GM23248 (cell line): ENCODE measurements around the gene CLDN7.

Experiments
- EZH2 ChIP-seq: fragments of 200-600 bp; sonication (generic); IDR thresholded peaks from 2 replicates; pipeline ENCODE4 v1.6.1; 2018; ENCODE audit warnings: antibody characterized with exemption, mild to moderate bottlenecking; ENCODE audit not compliant: insufficient read depth, poor library complexity, severe bottlenecking
- EZH2phosphoT487 ChIP-seq: fragments of 200-600 bp; sonication (generic); IDR thresholded peaks from 2 replicates; pipeline ENCODE4 v1.6.1; 2018; ENCODE audit warnings: antibody characterized with exemption, moderate library complexity, mild to moderate bottlenecking, low read depth; ENCODE audit not compliant: insufficient read depth

DNA sequence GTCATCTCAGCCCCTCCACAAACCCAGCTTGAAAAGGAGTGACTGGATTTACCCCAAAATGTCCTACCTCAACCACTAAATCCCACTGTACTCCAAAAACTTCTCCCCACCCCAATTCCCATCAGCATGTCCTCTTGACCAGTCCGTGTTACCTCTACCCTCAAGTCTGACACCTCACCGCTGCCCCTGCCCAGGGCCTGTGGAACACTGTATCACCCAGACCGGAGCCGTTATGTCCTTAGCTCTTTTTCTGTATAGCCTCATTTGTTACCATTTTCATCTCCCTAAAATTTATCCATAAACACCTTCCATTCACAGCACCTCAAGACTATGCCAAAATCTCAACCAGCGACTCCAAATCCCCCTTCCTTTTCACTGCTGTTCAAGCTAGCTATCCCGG, 25.5 kb downstream of the CLDN7 start:
- TF ChIP-seq EZH2: no peak
- TF ChIP-seq EZH2phosphoT487: no peak
